ENCODE data around the gene ZNF804B. TPM values are rescaled to one million over a fixed set of nuclear protein-coding genes. Genes with fewer than 3 reads are reported as not detected.
A peak's percentile ranks its signal among the peaks of the same experiment; 100 is the strongest.

Gene ZNF804B
- total and polyA plus RNA-seq, 12 donors = 0.07 TPM; not detected in 11

GRCh38 chr7:88756802-88757201, 2.7 kb upstream of the ZNF804B start:
- no peak for DNase-seq
- Histone ChIP-seq H3K27ac (no peak overlapping the region), H3K9me3 (no peaks in the 10 kb centered on the region), H3K36me3 (no peaks in the 10 kb centered on the region), H3K4me1 (peaks cover 0 to 20% (median 13%) of the 10 kb centered on the region in 9 donors), H3K4me3 (no peak overlapping the region), H3K27me3 (peaks cover 4 to 71% (median 64%) of the 10 kb centered on the region in 7 donors)
- no peak for ATAC-seq
- intact Hi-C loops (cut with DNase I) = no loop called here
- no peak for TF ChIP-seq CTCF (IDR thresholded peaks at IDR 0.05)
- 58 to 71% methylated on average over 1 of the region's 1 CpG for WGBS, 2 donors

- Histone ChIP-seq H3K27ac (no peak overlapping the region), H3K9me3 (no peaks in the 10 kb centered on the region), H3K27me3 (peaks cover 4 to 76% (median 69%) of the 10 kb centered on the region in 7 donors), H3K36me3 (no peaks in the 10 kb centered on the region), H3K4me3 (no peak overlapping the region), H3K4me1 (peaks cover 0 to 20% (median 13%) of the 10 kb centered on the region in 9 donors)
- intact Hi-C loops (cut with DNase I) = no loop called here
- ATAC-seq (no peak), DNase-seq (no peak)
- 82 to 90% methylated on average over 2 of the region's 2 CpGs for WGBS, 2 donors
- TF ChIP-seq CTCF (IDR thresholded peaks at IDR 0.05) = no peak
These were observed 2.1 kb upstream of the ZNF804B start for GRCh38 chr7:88757371-88757770.

- TF ChIP-seq CTCF (IDR thresholded peaks at IDR 0.05) = no peak
- Histone ChIP-seq H3K27me3 (peaks cover 4 to 79% (median 73%) of the 10 kb centered on the region in 7 donors), H3K4me3 (peak overlapping the region; percentile 32 to 58 (median 42)), H3K9me3 (no peaks in the 10 kb centered on the region), H3K4me1 (peaks cover 0 to 20% (median 13%) of the 10 kb centered on the region in 9 donors), H3K27ac (no peak overlapping the region), H3K36me3 (no peaks in the 10 kb centered on the region)
- ATAC-seq = peak in 6 of 8 donors; percentile 55 to 81 (median 58)
- intact Hi-C loops (cut with DNase I) = no loop called here
- peak in 1 of 2 donors; percentile 20 for DNase-seq
- WGBS, 2 donors = 4% methylated on average over 33 of the region's 33 CpGs
These were observed 895 bp upstream of the ZNF804B start for GRCh38 chr7:88758381-88759229.

GRCh38 chr7:88760136-88760515, 626 bp downstream of the ZNF804B start:
- Histone ChIP-seq H3K27ac (no peak overlapping the region), H3K36me3 (no peaks in the 10 kb centered on the region), H3K4me3 (peak overlapping the region in 1 of 10 donors; percentile 58), H3K27me3 (peaks cover 4 to 81% (median 60%) of the 10 kb centered on the region in 7 donors), H3K9me3 (no peaks in the 10 kb centered on the region), H3K4me1 (peaks cover 0 to 20% (median 13%) of the 10 kb centered on the region in 9 donors)
- intact Hi-C loops (cut with DNase I) = no loop called here
- DNase-seq = no peak
- no peak for TF ChIP-seq CTCF (IDR thresholded peaks at IDR 0.05)
- ATAC-seq = no peak
- WGBS, 2 donors = 25 to 26% methylated on average over 6 of the region's 6 CpGs
